Coronary artery (tissue), 2 donors: Measurements from ENCODE around the gene DHRS4L2.
A peak's percentile ranks its signal among the peaks of the same experiment; 100 is the strongest.
"Not testable (repeated sequence)": the region's sequence is repeated elsewhere in the genome, so short reads cannot be mapped to it uniquely, and the experiment has no call there.

ENCODE experiments used
- DNase-seq: peaks from one replicate; pipeline ENCODE4 v3.0.0-alpha.2; 2017; ENCODE audit warnings: low spot score
- H3K27ac ChIP-seq, 2 donors: fragments of 200-600 bp; sonication (generic); one replicate each; pipeline ENCODE4 v1.5.1; 2016 to 2019
- H3K4me3 ChIP-seq: fragments of 200-600 bp; sonication (generic); 2 replicates; pipeline ENCODE4 v1.5.1; 2016; ENCODE audit warnings: mild to moderate bottlenecking, moderate library complexity
- TF ChIP-seq, protein P1 (sequence below): fragments of 200-600 bp; sonication (generic); IDR thresholded peaks from one replicate; pipeline ENCODE4 v1.5.1; 2019; ENCODE audit warnings: antibody characterized with exemption

DHRS4L2 gene

DNA sequence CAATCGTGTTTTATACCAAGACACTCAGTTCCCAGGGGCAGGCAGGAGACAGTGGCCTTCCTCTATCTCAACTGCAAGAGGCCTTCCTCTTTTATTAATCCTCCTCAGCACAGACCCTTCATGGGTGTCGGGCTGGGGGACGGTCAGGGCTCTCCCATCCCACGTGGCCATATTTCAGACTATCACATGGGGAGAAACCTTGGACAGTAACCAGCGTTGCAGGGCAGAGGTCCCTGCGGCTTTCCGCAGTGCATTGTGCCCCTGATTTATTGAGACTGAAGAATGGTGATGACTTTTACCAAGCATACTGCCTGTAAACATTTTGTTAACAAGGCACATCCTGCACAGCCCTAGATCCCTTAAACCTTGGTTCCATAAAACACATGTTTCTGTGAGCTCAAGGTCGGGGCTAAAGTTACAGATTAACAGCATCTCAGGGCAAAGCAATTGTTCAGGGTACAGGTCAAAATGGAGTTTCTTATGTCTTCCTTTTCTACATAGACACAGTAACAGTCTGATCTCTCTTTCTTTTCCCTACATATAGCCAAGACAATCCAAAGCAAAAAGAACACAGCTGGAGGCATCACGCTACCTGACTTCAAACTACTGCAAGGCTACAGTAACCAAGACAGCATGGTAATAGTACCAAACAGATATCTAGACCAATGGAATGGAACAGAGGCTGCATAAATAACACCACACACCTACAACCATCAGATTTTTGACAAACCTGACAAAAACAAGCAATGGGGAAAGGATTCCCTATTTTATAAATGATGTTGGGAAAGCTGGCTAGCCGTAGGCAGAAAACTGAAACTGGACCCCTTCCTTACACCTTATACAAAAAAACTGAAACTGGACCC lies 6.5 kb upstream of the DHRS4L2 start:
- H3K4me3 ChIP-seq, H3K27ac ChIP-seq, DNase-seq: not testable (repeated sequence)

DNA sequence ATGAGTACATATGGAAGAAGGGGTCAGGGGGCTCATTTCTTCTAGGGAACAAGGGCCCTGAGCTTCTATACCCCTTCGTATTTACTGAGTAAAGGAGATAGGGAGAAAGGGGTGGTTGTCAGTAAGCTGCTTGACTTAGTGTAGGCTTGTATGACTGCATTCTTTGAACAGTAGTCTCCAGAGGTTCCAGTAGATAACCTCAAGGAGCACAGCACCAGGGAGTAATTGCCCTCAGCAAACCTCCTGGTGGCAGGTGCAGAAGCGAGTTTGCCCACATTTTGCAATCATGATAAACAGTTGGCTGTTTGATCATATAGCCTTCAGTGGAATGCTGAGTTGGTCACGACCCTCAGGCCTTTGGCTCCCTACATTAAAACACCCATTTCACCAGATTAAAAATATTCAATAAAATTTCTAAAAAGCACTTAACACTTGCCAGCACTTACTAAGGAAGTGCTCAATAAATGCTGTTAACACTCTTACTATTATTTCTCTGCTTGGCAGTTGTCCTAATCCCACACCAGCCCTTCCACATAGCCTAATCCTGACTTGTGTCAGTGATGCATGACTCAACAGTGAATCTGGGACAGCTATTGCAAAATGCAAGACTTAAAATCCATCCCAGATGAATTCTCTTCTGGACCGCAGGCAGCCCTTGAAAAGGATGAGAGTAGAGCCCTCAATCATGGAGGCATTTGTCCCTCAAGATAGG lies 3.7 kb upstream of the DHRS4L2 start:
- Histone ChIP-seq H3K4me3 (no peak overlapping the region), H3K27ac (no peak overlapping the region)
- TF ChIP-seq, protein P1, sequence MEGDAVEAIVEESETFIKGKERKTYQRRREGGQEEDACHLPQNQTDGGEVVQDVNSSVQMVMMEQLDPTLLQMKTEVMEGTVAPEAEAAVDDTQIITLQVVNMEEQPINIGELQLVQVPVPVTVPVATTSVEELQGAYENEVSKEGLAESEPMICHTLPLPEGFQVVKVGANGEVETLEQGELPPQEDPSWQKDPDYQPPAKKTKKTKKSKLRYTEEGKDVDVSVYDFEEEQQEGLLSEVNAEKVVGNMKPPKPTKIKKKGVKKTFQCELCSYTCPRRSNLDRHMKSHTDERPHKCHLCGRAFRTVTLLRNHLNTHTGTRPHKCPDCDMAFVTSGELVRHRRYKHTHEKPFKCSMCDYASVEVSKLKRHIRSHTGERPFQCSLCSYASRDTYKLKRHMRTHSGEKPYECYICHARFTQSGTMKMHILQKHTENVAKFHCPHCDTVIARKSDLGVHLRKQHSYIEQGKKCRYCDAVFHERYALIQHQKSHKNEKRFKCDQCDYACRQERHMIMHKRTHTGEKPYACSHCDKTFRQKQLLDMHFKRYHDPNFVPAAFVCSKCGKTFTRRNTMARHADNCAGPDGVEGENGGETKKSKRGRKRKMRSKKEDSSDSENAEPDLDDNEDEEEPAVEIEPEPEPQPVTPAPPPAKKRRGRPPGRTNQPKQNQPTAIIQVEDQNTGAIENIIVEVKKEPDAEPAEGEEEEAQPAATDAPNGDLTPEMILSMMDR: no peak
- no peak for DNase-seq

DNA sequence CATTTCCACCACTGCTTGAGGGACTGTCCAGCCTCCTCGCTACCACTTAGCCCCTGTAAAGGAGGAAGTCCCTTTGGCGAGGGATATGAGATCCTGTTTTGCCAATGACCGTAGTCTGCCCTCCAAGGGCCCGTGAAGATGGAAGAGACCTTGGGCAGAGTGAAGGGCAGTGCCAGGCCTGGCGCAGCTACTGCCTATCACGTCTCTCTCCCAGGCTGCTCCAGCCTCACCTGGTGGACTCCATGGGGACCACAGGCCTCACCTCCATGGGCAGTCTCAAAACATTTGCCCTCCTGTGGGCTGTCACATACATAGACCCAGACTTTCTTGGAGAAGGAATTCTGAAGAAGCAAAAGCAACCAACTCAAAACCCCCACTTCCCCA lies 514 bp upstream of the DHRS4L2 start:
- Histone ChIP-seq H3K4me3 (peak overlapping the region; percentile 74), H3K27ac (peak overlapping the region; percentile 64 to 82)
- DNase-seq: not testable (repeated sequence)

DNA sequence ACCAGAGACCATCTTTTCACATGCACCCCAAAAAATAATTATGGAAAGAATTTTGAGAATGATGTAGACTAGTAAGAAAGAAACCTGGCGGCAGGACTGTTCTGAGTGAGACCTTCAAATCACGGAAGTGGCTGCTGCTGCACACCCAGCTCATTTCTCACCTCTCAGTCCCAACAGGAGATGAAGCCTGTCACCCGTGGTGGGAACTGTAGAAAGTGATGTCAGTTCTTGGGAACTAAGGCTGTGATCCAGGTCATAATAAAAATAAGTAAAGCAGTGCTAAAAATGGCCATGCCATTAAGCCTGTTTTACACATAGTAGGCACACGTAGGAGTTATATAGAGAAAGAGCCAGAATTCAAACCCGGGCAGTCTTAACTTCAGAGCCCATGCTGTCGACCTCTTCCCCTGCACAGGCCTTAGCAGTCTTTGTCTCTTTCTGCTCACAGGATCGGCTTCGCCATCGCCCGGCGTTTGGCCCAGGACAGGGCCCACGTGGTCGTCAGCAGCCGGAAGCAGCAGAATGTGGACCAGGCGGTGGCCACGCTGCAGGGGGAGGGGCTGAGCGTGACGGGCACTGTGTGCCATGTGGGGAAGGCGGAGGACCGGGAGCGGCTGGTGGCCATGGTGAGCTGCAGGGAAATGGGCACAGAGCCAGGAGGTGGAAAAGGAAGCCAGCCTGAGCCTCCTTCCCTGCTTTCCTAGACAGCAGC lies 1.2 kb downstream of the DHRS4L2 start:
- not testable (repeated sequence) for H3K27ac ChIP-seq, DNase-seq

DNA sequence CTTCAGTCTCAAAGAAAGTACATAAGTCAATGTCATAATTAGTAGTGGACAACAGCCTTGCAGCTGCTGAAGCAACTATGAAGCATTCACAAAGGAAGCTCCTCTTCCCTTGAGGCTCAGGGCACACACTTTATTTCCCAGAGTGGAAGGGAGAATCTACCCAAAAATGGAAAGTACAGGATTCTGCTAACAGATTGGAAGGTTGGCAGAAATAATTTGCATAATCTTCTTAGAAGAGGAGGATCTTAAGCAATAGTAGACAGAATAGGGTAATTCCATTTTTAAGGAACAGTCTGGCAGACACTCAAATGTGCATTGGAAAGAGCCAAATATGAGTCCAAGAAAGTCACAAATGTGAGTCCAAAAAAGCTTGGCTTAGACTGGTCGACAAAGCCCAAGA lies 2.2 kb downstream of the DHRS4L2 start:
- H3K27ac ChIP-seq, DNase-seq, H3K4me3 ChIP-seq: not testable (repeated sequence)

More for the DNA sequence above, 1.2 kb downstream of the DHRS4L2 start:
- not testable (repeated sequence) for H3K4me3 ChIP-seq

DNA sequence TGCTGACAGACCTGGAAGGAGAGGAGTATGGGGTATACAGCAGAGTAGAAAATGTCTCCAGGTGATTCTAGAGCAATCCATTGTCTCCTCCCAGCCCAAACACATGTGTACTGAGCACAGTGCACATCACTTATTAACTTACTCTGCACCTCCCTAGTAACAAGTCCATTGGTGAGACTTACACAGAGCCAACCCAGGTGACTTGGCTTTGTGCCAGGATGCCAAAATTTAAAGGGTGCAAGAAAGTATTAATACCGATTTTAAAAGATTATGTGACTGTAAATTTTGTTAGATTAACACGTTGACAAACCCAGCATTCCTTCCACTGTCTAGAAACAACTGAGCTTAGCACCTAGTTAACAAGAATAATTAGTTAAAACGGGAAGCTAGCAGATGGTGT lies 4.3 kb downstream of the DHRS4L2 start:
- DNase-seq, H3K4me3 ChIP-seq, H3K27ac ChIP-seq: not testable (repeated sequence)

DNA sequence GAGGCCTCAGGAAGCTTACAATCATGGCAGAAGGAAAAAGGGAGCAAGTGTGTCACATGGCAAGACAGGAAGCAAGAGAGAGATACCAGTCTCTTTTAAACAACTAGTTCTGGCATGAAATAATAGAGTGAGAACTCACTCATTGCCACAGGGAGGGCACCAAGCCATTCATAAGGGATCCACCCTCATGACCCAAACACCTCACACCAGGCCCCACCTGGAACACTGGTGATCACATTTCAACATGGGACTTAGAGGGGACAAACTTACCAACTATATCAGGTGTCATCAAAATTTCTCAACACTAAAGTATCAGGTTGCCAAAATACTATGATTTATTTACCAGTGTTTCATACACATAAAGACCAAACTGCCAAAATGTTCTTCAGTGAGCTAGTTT lies 7.3 kb downstream of the DHRS4L2 start:
- H3K4me3 ChIP-seq, H3K27ac ChIP-seq, DNase-seq: not testable (repeated sequence)

DNA sequence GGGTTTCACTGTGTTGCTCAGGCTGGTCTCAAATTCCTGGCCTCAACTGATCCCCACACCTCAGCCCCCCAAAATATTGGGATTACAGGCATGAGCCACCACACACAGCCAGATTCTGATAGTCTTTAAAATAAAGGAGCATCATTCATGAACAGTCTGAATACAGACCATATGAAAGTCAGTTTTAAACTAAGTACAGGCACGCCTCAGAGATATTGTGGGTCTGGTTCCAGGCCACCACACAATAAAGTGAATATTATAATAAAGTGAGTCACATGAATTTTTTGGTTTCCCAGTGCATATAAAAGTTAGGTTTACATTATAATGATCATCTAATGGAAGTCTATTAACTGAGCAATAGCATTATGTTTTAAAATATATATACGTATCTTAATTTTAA lies 8.1 kb downstream of the DHRS4L2 start:
- not testable (repeated sequence) for H3K4me3 ChIP-seq, H3K27ac ChIP-seq, DNase-seq

DNA sequence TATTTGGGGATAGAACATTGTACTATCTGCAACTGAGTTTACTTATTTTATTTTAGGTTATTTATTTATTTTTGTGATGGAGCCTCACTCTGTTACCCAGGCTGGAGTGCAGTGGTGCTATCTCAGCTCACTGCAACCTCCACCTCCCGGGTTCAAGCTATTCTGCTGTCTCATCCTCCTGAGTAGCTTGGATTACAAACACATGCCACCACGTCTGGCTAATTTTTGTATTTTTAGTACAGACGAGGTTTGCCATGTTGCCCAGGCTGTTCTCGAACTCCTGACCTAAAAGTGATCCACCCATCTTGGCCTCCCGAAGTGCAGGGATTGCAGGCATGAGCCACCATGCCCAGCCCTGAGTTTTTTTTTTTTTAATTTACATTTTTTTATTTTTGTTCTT lies 10.9 kb downstream of the DHRS4L2 start:
- DNase-seq, H3K4me3 ChIP-seq: not testable (repeated sequence)

DNA sequence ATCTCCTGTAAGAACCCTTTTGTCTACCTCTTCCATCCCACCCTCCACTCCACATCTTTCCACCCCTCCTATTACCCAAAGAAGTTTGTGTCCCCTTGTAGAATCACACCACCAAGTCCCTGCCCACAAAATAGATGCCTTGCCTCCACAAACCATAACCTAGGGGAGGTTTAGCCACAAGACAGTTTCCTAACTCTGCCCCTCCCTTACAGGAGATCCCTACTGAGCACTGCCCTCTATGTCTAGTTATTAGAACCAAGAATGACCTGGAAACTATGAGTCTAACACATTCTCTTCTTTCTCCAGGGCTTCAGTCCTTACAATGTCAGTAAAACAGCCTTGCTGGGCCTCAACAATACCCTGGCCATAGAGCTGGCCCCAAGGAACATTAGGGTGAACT lies 12.3 kb downstream of the DHRS4L2 start:
- not testable (repeated sequence) for H3K27ac ChIP-seq, DNase-seq, H3K4me3 ChIP-seq

More for the DNA sequence above, 10.9 kb downstream of the DHRS4L2 start:
- not testable (repeated sequence) for H3K27ac ChIP-seq

DNA sequence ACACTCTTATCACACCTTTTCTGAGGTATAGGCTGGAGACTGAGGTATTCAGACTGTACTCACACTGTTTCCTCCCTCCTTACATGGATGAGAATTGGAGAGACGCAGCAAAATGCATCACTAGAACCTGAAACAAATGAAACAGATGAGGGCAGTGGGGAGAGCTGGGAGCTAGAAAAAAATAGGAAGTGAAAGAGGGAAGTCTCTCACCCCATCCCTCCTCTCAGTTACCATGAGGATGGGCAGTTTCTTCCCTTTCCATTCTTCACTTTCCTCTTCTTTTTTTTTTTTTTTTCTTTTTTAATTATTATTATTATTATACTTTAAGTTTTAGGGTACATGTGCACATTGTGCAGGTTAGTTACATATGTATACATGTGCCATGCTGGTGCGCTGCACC lies 12.9 kb downstream of the DHRS4L2 start:
- not testable (repeated sequence) for H3K4me3 ChIP-seq, DNase-seq, H3K27ac ChIP-seq

DNA sequence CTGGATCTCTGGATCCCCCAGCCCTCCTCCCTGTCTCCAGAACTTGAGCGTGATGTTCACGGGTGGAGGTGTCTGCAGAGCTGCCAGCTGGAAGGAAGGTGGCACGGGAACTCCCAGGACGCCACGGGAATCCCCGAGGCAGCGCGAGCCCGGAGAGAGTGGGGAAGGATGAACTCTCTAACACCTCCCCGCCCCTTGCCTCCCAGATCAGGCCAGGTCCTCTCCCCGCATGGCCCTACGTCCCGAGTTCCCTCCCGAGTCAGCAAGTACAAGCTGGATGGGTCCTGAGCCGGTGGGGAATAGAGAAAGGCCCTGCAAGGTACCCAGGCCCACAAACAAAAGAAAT lies 17.7 kb downstream of the DHRS4L2 start:
- peak overlapping the region in 1 of 2 donors; percentile 22 for H3K27ac ChIP-seq
- H3K4me3 ChIP-seq: peak overlapping the region; percentile 59
- DNase-seq: not testable (repeated sequence)

DNA sequence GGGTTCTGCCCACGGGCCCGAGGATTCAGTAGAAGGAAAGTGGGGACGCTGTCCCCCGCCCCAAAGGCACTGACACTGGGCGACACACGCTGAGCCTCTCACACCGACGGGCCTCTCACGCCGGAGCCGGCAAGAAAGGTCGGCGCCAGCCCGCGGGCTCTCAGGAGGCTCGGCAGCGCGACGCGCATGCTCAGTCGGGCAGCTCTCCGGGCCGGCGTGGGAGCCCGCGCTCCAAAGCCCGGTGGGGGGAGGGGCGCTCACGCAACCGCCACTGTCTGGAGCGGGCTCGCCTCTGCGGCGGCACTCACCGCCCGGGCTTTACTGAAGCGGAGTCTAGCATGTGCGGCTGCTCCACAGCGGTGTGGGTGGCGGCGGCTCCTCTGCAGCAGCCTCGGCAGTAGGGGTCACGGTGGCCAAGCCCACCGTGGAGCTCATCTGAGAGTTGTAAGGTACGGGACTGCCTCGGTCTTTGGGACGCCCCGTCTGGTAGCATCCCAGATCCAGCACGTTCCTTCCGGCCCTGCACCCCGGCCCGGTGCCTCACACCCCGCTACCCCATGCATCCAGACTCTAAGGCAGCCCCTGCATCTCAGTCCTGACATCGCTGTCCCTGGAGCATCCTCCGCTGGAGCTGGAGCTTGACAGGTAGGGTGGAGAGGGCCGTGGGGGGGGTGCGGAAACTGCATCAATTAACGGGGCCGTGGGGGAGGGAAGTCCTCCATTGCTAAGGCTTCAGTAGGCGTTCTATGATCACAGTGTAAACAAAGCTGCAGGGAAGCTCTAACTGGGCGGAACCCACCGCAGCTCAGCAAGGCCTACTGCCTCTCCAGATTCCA lies 18.3 kb downstream of the DHRS4L2 start:
- peak overlapping the region; percentile 59 for H3K4me3 ChIP-seq
- not testable (repeated sequence) for DNase-seq
- H3K27ac ChIP-seq: peak overlapping the region in 1 of 2 donors; percentile 37
